CD14-positive monocyte (primary cell): ENCODE data around the gene PTTG1IP. TPM values are rescaled to one million over a fixed set of nuclear protein-coding genes. Genes with fewer than 3 reads are reported as not detected.

Source experiments
- DNase-seq, 3 donors: peaks; one replicate each; pipeline ENCODE4 v3.0.0-alpha.2; 2011 to 2022
- H2AFZ ChIP-seq: 2 replicates; pipeline ENCODE4 v1.6.0; 2012; ENCODE audit warnings: mild to moderate bottlenecking, low read depth, low read length, inconsistent platforms; ENCODE audit not compliant: insufficient read depth, poor library complexity, severe bottlenecking
- H3K27ac ChIP-seq, 2 donors: 1 replicate in 1 of 2; 2 replicates in 1 of 2; pipeline ENCODE4 v1.5.1; 2012 to 2013; ENCODE audit warnings: low read length in 2 of 2, control low read depth in 1 of 2, inconsistent platforms in 1 of 2, low read depth in 1 of 2, mild to moderate bottlenecking in 1 of 2
- H3K27me3 ChIP-seq, 2 donors: one replicate each; pipeline versions ENCODE4 v1.6.0 to v1.6.1; 2011 to 2013; ENCODE audit warnings: low read length in 2 of 2; ENCODE audit not compliant: control insufficient read depth in 2 of 2, insufficient read depth in 2 of 2
- H3K36me3 ChIP-seq, 2 donors: replicated peaks in 1 of 2; 1 replicate in 1 of 2; 2 replicates in 1 of 2; pipeline versions ENCODE4 v1.5.1 to v1.6.1; 2012 to 2013; ENCODE audit warnings: low read length in 2 of 2, control low read depth in 1 of 2, inconsistent platforms in 1 of 2, mild to moderate bottlenecking in 1 of 2; ENCODE audit not compliant: insufficient read depth in 2 of 2, control insufficient read depth in 1 of 2
- H3K4me1 ChIP-seq, 2 donors: 1 replicate in 1 of 2; 2 replicates in 1 of 2; pipeline versions ENCODE4 v1.5.1 to v1.6.1; 2012 to 2013; ENCODE audit warnings: low read length in 2 of 2, control low read depth in 1 of 2, inconsistent platforms in 1 of 2, mild to moderate bottlenecking in 1 of 2, moderate library complexity in 1 of 2; ENCODE audit not compliant: insufficient read depth in 2 of 2, control insufficient read depth in 1 of 2
- H3K4me2 ChIP-seq: replicated peaks from 2 replicates; pipeline ENCODE3; 2012; ENCODE audit warnings: low read length, moderate library complexity, mild to moderate bottlenecking; ENCODE audit not compliant: poor library complexity, severe bottlenecking; ENCODE audit errors: extremely low read depth
- H3K4me3 ChIP-seq, 3 experiments: fragments of 200-600 bp in 1 of 3; sonication (generic) in 1 of 3; replicated peaks in 1 of 3; 1 replicate in 2 of 3; 2 replicates in 1 of 3; pipeline ENCODE4 v1.5.1; 2011 to 2013; ENCODE audit warnings: low read length in 3 of 3, mild to moderate bottlenecking in 3 of 3, control low read depth in 2 of 3, low read depth in 2 of 3, inconsistent platforms in 1 of 3, moderate library complexity in 1 of 3
- H3K79me2 ChIP-seq: 2 replicates; pipeline ENCODE4 v1.6.0; 2012; ENCODE audit warnings: mild to moderate bottlenecking, control low read depth, inconsistent platforms, low read length, moderate library complexity; ENCODE audit not compliant: insufficient read depth
- H3K9ac ChIP-seq: 2 replicates; pipeline ENCODE4 v1.6.0; 2017; ENCODE audit warnings: low read length, mild to moderate bottlenecking; ENCODE audit not compliant: insufficient read depth, poor library complexity, severe bottlenecking
- H3K9me3 ChIP-seq, 2 donors: replicated peaks in 1 of 2; 1 replicate in 1 of 2; 2 replicates in 1 of 2; pipeline versions ENCODE4 v1.5.1 to v1.6.1; 2012 to 2013; ENCODE audit warnings: low read length in 2 of 2, control low read depth in 1 of 2; ENCODE audit not compliant: control insufficient read depth in 1 of 2, insufficient read depth in 1 of 2
- H4K20me1 ChIP-seq: 2 replicates; pipeline ENCODE4 v1.6.0; 2012; ENCODE audit warnings: mild to moderate bottlenecking, low read length, control low read depth, moderate library complexity; ENCODE audit not compliant: insufficient read depth
- H3K27ac Mint-ChIP-seq, 7 donors: one replicate each; pipeline ENCODE4 v1.8.0; 2020; ENCODE audit warnings: mild to moderate bottlenecking in 7 of 7, mixed read lengths in 7 of 7, moderate library complexity in 6 of 7, inconsistent platforms in 2 of 7
- H3K27me3 Mint-ChIP-seq, 3 donors: one replicate each; pipeline ENCODE4 v1.8.0; 2021 to 2022; ENCODE audit warnings: low read depth in 3 of 3, mild to moderate bottlenecking in 3 of 3, mixed read lengths in 3 of 3, moderate library complexity in 3 of 3, inconsistent platforms in 1 of 3
- H3K36me3 Mint-ChIP-seq, 2 donors: one replicate each; pipeline ENCODE4 v1.8.0; 2020; ENCODE audit warnings: mixed read lengths in 2 of 2, inconsistent platforms in 1 of 2, mild to moderate bottlenecking in 1 of 2
- H3K4me1 Mint-ChIP-seq: one replicate; pipeline ENCODE4 v1.8.0; 2020; ENCODE audit warnings: mild to moderate bottlenecking, mixed read lengths
- H3K4me3 Mint-ChIP-seq, 2 donors: one replicate each; pipeline ENCODE4 v1.8.0; 2020; ENCODE audit warnings: mild to moderate bottlenecking in 2 of 2, mixed read lengths in 2 of 2, moderate library complexity in 1 of 2
- H3K9me3 Mint-ChIP-seq, 7 donors: one replicate each; pipeline ENCODE4 v1.8.0; 2020 to 2022; ENCODE audit warnings: mixed read lengths in 7 of 7, mild to moderate bottlenecking in 6 of 7, moderate library complexity in 6 of 7, inconsistent platforms in 2 of 7
- CTCF ChIP-seq: fragments of 200-600 bp; IDR thresholded peaks from one replicate; pipeline ENCODE4 v1.8.0; 2022; ENCODE audit warnings: antibody characterized with exemption, mild to moderate bottlenecking
- WGBS: methylation state at CpG from one replicate; pipeline ENCODE4 v1.1.5; 2013; ENCODE audit warnings: missing lambda C conversion rate; ENCODE audit not compliant: insufficient coverage; 5-methylcytosine and 5-hydroxymethylcytosine counted together
- intact Hi-C, 2 donors: fragments of 100-400 bp; cut with micrococcal nuclease; formaldehyde crosslinking; loops; one replicate each; pipeline versions ENCODE4 v1.15.0 to v1.15.1; 2023
- polyA plus RNA-seq, 3 donors: library from polyadenylated mRNA; depleted of rRNA in 1 of 3; unstranded in 2 of 3; stranded (reverse) in 1 of 3; fragments of 300-500 nt in 2 of 3; fragments of >200 nt in 1 of 3; fragmentation: Illumina TruSeq in 2 of 3; gene quantifications; 1 replicate in 2 of 3; 2 replicates in 1 of 3; pipeline ENCODE4 v1.2.3, GENCODE V29; 2012 to 2021

The PTTG1IP gene
- polyA plus RNA-seq, 3 donors: 118 to 238 (median 206) TPM

DNA sequence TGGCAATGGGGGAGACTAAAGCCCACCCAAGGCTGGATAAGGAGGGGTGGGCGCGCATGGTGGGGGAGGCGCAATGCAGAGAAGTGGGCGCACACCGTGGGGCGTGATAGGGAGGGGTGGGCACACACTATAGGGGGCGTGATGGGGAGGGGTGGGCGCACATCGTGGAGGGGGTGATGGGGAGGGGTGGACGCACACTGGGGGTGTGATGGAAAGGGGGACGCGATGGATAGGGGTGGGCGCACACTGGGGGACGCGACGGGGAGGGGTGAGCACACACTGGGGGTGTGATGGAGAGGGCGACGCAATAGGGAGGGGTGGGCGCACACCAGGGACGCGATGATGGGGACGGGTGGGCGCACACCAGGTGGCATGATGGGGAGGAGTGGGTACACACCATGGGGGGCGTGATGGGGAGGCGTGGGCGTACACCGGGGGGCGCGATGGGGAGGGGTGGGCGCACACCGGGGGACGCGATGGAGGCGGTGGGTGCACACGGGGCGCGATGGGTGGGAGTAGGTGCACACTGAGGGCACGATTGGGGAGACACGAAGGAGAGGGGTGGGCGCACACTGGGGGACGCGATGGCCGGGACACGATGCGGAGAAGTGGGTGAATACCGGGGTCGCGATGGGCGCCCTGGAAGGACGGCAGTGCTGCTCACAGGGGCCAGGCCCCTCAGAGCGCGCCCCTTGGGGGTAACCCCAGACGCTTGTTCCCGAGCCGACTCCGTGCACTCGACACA, 56.6 kb downstream of the PTTG1IP start:
- TF ChIP-seq CTCF: no peak
- H3K9me3 ChIP-seq: peaks cover 9 to 28% of the 10 kb centered on the region in 2 donors
- peaks cover 15 to 34% of the 10 kb centered on the region in 2 donors for H3K36me3 Mint-ChIP-seq
- intact Hi-C loops: loop anchor here (2.0 to 10.0 kb wide), 8 partner anchors 16 to 820 kb away; partner anchors contain the start of genes CFAP410 (in 2 of the 2), LRRC3 (in 1 of the 2), PTTG1IP (in 1 of the 2) and UBE2G2 (in 1 of the 2)
- no peak for DNase-seq
- H3K9me3 Mint-ChIP-seq: peaks cover 8 to 32% (median 27%) of the 10 kb centered on the region in 7 donors
- H3K4me3 ChIP-seq: peak overlapping the region; percentile 48 to 79 (median 51)
- peak overlapping the region; percentile 95 for H3K9ac ChIP-seq
- peaks cover 56% of the 10 kb centered on the region for H4K20me1 ChIP-seq
- no peak overlapping the region for H3K27ac ChIP-seq
- H3K4me2 ChIP-seq: peak overlapping the region; percentile 89
- peaks cover 17 to 25% of the 10 kb centered on the region in 2 donors for H3K36me3 ChIP-seq
- peaks cover 56% of the 10 kb centered on the region for H3K79me2 ChIP-seq
- H3K27me3 ChIP-seq: no peaks in the 10 kb centered on the region
- H3K27me3 Mint-ChIP-seq: peaks cover under 1 to 7% (median 5%) of the 10 kb centered on the region in 3 donors
- H3K4me1 ChIP-seq: peaks cover 11 to 25% of the 10 kb centered on the region in 2 donors
- 51% methylated on average over 31 of the region's 57 CpGs for WGBS
- H3K27ac Mint-ChIP-seq: peak overlapping the region in 2 of 7 donors; percentile 16 to 46
- H2AFZ ChIP-seq: no peak overlapping the region
- peak overlapping the region; percentile 67 to 68 for H3K4me3 Mint-ChIP-seq
- H3K4me1 Mint-ChIP-seq: peaks cover 20% of the 10 kb centered on the region

DNA sequence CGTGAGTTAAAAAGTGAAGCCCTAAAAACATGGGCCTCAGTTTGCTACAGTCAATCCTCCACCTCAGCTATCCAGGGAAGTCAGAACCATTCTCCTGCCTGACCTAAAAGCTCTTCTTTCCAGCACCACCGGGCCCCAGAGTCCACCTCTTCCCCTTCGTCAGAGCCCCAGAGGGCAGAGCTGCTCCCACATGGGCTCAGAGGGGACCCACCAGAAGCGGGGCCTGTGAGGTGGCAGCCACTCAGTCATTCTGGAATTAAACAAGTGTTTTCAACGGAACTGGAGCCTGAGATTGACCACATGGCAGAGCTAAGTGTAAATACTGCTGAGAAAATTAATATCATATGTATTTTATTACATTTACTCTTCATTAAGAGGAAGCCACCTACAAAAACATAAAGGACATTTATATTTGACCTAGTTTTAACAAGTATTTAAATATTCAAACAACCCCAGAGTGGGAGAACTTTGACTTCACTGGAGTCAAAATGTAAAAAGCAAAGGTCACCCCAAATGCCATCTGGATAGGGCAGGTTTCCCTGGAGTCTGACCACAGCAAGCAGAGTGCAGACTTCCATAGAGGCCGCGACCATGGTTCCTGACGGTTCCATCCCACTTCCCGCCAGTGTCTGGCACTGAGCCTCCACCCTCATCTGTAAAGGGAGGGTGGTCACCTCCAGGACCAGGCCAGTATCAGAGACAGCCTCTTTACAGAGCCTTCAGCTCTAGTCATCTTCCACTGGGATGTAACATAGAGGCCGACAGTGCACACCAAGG, 57.5 kb downstream of the PTTG1IP start:
- WGBS: 93% methylated on average over 4 of the region's 10 CpGs
- Histone ChIP-seq H3K27me3 (no peaks in the 10 kb centered on the region), H3K36me3 (peaks cover 20 to 31% of the 10 kb centered on the region in 2 donors), H3K4me2 (peak overlapping the region; percentile 89), H3K9ac (no peak overlapping the region), H3K79me2 (peaks cover 65% of the 10 kb centered on the region), H3K4me3 (no peak overlapping the region), H4K20me1 (peaks cover 65% of the 10 kb centered on the region), H2AFZ (no peak overlapping the region), H3K27ac (no peak overlapping the region), H3K4me1 (peaks cover 11 to 25% of the 10 kb centered on the region in 2 donors), H3K9me3 (peaks cover 0 to 19% of the 10 kb centered on the region in 2 donors)
- H3K36me3 Mint-ChIP-seq: peaks cover 20 to 41% of the 10 kb centered on the region in 2 donors
- H3K4me1 Mint-ChIP-seq: peaks cover 20% of the 10 kb centered on the region
- peak overlapping the region in 1 of 7 donors; percentile 46 for H3K27ac Mint-ChIP-seq
- H3K9me3 Mint-ChIP-seq: peaks cover 5 to 23% (median 19%) of the 10 kb centered on the region in 7 donors
- H3K27me3 Mint-ChIP-seq: peaks cover 0 to 7% (median 5%) of the 10 kb centered on the region in 3 donors
- intact Hi-C loops: loop anchor here (2.0 to 10.0 kb wide), 8 partner anchors 15 to 821 kb away; partner anchors contain the start of genes CFAP410 (in 2 of the 2), LRRC3 (in 1 of the 2), PTTG1IP (in 1 of the 2) and UBE2G2 (in 1 of the 2)
- TF ChIP-seq CTCF: no peak
- no peak for DNase-seq
- H3K4me3 Mint-ChIP-seq: peak overlapping the region; percentile 34 to 39
